IMR-90 (cell line): ENCODE data around the gene ARL4A. TPM values are rescaled to one million over a fixed set of nuclear protein-coding genes. Genes with fewer than 3 reads are reported as not detected.
A peak's percentile ranks its signal among the peaks of the same experiment; 100 is the strongest.

Source experiments
- ATAC-seq: fragments of 200-7000 bp; cut with Tn5 transposase; 2 replicates; pipeline ENCODE4 v1.9.1; 2020; ENCODE audit warnings: low read depth, mild to moderate bottlenecking, moderate library complexity
- BruUV-seq: library from RNA; stranded (reverse); fragments of 400-500 nt; replicated peaks from 2 replicates; lab custom pipeline; 2021; lab: Mats Ljungman, UMichigan
- CTCF ChIA-PET: fragments of 300-600 bp; formaldehyde crosslinking; extraction: SDS; loops from one replicate; lab custom pipeline; 2021; ENCODE audit warnings: antibody characterized with exemption; lab: Yijun Ruan, JAX
- POLR2A ChIA-PET: fragments of 300-600 bp; sonication (Branson Sonifier 250); formaldehyde crosslinking; loops from one replicate; lab custom pipeline; 2022; ENCODE audit warnings: antibody characterized with exemption; ENCODE audit not compliant: unreplicated experiment; lab: Charles Lee
- DNase-seq: peaks from one replicate; pipeline ENCODE4 v3.0.0; 2013
- H2AFZ ChIP-seq: replicated peaks from 2 replicates; pipeline ENCODE3; 2013; ENCODE audit warnings: low read length, mild to moderate bottlenecking; ENCODE audit not compliant: poor library complexity
- H2AK5ac ChIP-seq: 2 replicates; pipeline ENCODE4 v1.6.1; 2013; ENCODE audit warnings: low read depth, low read length, inconsistent platforms
- H2AK9ac ChIP-seq: replicated peaks from 2 replicates; pipeline ENCODE3; 2013; ENCODE audit warnings: mild to moderate bottlenecking, low read depth, low read length, moderate library complexity; ENCODE audit not compliant: poor library complexity
- H2BK120ac ChIP-seq: 2 replicates; pipeline ENCODE4 v1.6.1; 2013; ENCODE audit warnings: low read depth, low read length, inconsistent platforms
- H2BK15ac ChIP-seq: 3 replicates; pipeline ENCODE4 v1.6.1; 2013; ENCODE audit warnings: low read depth, low read length, inconsistent platforms
- H2BK20ac ChIP-seq: 2 replicates; pipeline ENCODE4 v1.6.1; 2013; ENCODE audit warnings: low read depth, mild to moderate bottlenecking, inconsistent platforms, low read length, moderate library complexity
- H2BK5ac ChIP-seq: 2 replicates; pipeline ENCODE4 v1.6.1; 2013; ENCODE audit warnings: mild to moderate bottlenecking, low read depth, low read length, inconsistent platforms; ENCODE audit not compliant: poor library complexity, severe bottlenecking
- H3K14ac ChIP-seq: replicated peaks from 2 replicates; pipeline ENCODE4 v1.6.1; 2013; ENCODE audit warnings: low read depth, low read length, inconsistent platforms
- H3K18ac ChIP-seq: 2 replicates; pipeline ENCODE4 v1.6.1; 2013; ENCODE audit warnings: low read depth, low read length, control low read depth
- H3K23ac ChIP-seq: 2 replicates; pipeline ENCODE4 v1.6.1; 2013; ENCODE audit warnings: low read depth, low read length, inconsistent platforms
- H3K27ac ChIP-seq: 2 replicates; pipeline ENCODE4 v1.5.1; 2013; ENCODE audit warnings: mild to moderate bottlenecking, control low read depth, low read length; ENCODE audit not compliant: insufficient read depth
- H3K27me3 ChIP-seq: 2 replicates; pipeline ENCODE4 v1.6.1; 2013; ENCODE audit warnings: low read length; ENCODE audit not compliant: control insufficient read depth, insufficient read depth
- H3K36me3 ChIP-seq: 2 replicates; pipeline ENCODE4 v1.6.1; 2013; ENCODE audit warnings: low read length, mixed read lengths; ENCODE audit not compliant: control insufficient read depth, insufficient read depth
- H3K4ac ChIP-seq: 2 replicates; pipeline ENCODE4 v1.6.1; 2013; ENCODE audit warnings: low read depth, low read length, inconsistent platforms
- H3K4me1 ChIP-seq: 2 replicates; pipeline ENCODE4 v1.6.1; 2013; ENCODE audit warnings: low read length, mixed read lengths; ENCODE audit not compliant: control insufficient read depth, insufficient read depth
- H3K4me2 ChIP-seq: 2 replicates; pipeline ENCODE4 v1.6.1; 2013; ENCODE audit warnings: low read depth, mild to moderate bottlenecking, control low read depth, low read length, moderate library complexity
- H3K4me3 ChIP-seq: 2 replicates; pipeline ENCODE4 v1.5.1; 2013; ENCODE audit warnings: low read depth, mild to moderate bottlenecking, control low read depth, low read length, moderate library complexity; ENCODE audit not compliant: insufficient read depth
- H3K56ac ChIP-seq: 2 replicates; pipeline ENCODE4 v1.6.1; 2013; ENCODE audit warnings: low read length, inconsistent platforms; ENCODE audit not compliant: insufficient read depth; ENCODE audit errors: extremely low read depth
- H3K79me1 ChIP-seq, 2 experiments: 2 replicates each; pipeline ENCODE4 v1.6.1; 2013; ENCODE audit warnings: low read length in 2 of 2, inconsistent platforms in 1 of 2, low read depth in 1 of 2
- H3K9ac ChIP-seq: 2 replicates; pipeline ENCODE4 v1.6.1; 2013; ENCODE audit warnings: low read depth, low read length, control low read depth
- H3K9me1 ChIP-seq: 2 replicates; pipeline ENCODE4 v1.6.1; 2013; ENCODE audit warnings: low read length, inconsistent platforms; ENCODE audit not compliant: insufficient read depth
- H3K9me3 ChIP-seq: 2 replicates; pipeline ENCODE4 v1.6.1; 2013; ENCODE audit warnings: low read length; ENCODE audit not compliant: control insufficient read depth, insufficient read depth
- H4K20me1 ChIP-seq: 2 replicates; pipeline ENCODE4 v1.6.1; 2013; ENCODE audit warnings: low read length, inconsistent platforms; ENCODE audit not compliant: insufficient read depth
- H4K5ac ChIP-seq: 2 replicates; pipeline ENCODE4 v1.6.1; 2013; ENCODE audit warnings: mild to moderate bottlenecking, low read depth, low read length, control low read depth
- H4K8ac ChIP-seq, 2 experiments: 2 replicates each; pipeline ENCODE4 v1.6.1; 2013; ENCODE audit warnings: low read depth in 2 of 2, low read length in 2 of 2, control low read depth in 1 of 2, inconsistent platforms in 1 of 2
- H4K91ac ChIP-seq: 2 replicates; pipeline ENCODE4 v1.6.1; 2013; ENCODE audit warnings: low read depth, low read length, inconsistent platforms; ENCODE audit not compliant: insufficient read depth
- CEBPB ChIP-seq: IDR thresholded peaks from 2 replicates; pipeline ENCODE4 v1.6.1; 2012; ENCODE audit warnings: low read depth, low read length, improper control_type of control experiment
- CHD1 ChIP-seq: IDR thresholded peaks from 2 replicates; pipeline ENCODE4 v1.6.1; 2012; ENCODE audit warnings: low read depth, low read length, improper control_type of control experiment
- CTCF ChIP-seq: conservative IDR thresholded peaks from 2 replicates; pipeline ENCODE4 v1.5.1; 2012; ENCODE audit warnings: mild to moderate bottlenecking, low read depth, low read length, improper control_type of control experiment
- ELK1 ChIP-seq: fragments of 150-350 bp; IDR thresholded peaks from 2 replicates; pipeline ENCODE4 v1.6.1; 2016; ENCODE audit warnings: low read depth, mild to moderate bottlenecking, low read length, moderate library complexity, borderline replicate concordance
- FOS ChIP-seq: fragments of 150-350 bp; IDR thresholded peaks from 2 replicates; pipeline ENCODE4 v1.6.1; 2016; ENCODE audit warnings: low read depth, low read length
- MAFK ChIP-seq: IDR thresholded peaks from 2 replicates; pipeline ENCODE4 v1.6.1; 2012; ENCODE audit warnings: low read depth, low read length, improper control_type of control experiment
- MXI1 ChIP-seq: IDR thresholded peaks from 2 replicates; pipeline ENCODE4 v1.6.1; 2012; ENCODE audit warnings: low read depth, mild to moderate bottlenecking, low read length, moderate library complexity, borderline replicate concordance
- NFE2L2 ChIP-seq: fragments of 150-350 bp; IDR thresholded peaks from 2 replicates; pipeline ENCODE4 v1.6.1; 2016; ENCODE audit warnings: low read depth, mild to moderate bottlenecking, low read length
- POLR2A ChIP-seq: IDR thresholded peaks from 2 replicates; pipeline ENCODE4 v1.6.1; 2012; ENCODE audit warnings: mild to moderate bottlenecking, low read depth, low read length
- RAD21 ChIP-seq: IDR thresholded peaks from 2 replicates; pipeline ENCODE4 v1.6.1; 2012; ENCODE audit warnings: low read length, improper control_type of control experiment
- RCOR1 ChIP-seq: IDR thresholded peaks from 2 replicates; pipeline ENCODE4 v1.6.1; 2012; ENCODE audit warnings: mild to moderate bottlenecking, low read length, improper control_type of control experiment; ENCODE audit not compliant: insufficient replicate concordance
- RFX5 ChIP-seq: IDR thresholded peaks from 2 replicates; pipeline ENCODE4 v1.8.0; 2012; ENCODE audit warnings: low read depth, mild to moderate bottlenecking, low read length, moderate library complexity
- SMC3 ChIP-seq: fragments of 150-350 bp; IDR thresholded peaks from 2 replicates; pipeline ENCODE4 v1.6.1; 2016; ENCODE audit warnings: low read depth, mild to moderate bottlenecking, antibody characterized with exemption, low read length, moderate library complexity
- WGBS, 2 experiments: methylation state at CpG; one replicate each; pipeline versions ENCODE4 v1.1.5 to v1.1.7; 2013; ENCODE audit warnings: missing lambda C conversion rate in 2 of 2; ENCODE audit not compliant: insufficient read length in 1 of 2; ENCODE audit errors: extremely low coverage in 2 of 2; 5-methylcytosine and 5-hydroxymethylcytosine counted together
- dilution Hi-C: fragments of 300-500 bp; cut with HindIII; formaldehyde crosslinking; loops from one replicate; pipeline ENCODE4 v1.14.3; 2018; ENCODE audit warnings: low sequenced_read_pairs; ENCODE audit not compliant: unreplicated experiment
- in situ Hi-C: fragments of 300-500 bp; cut with MboI; formaldehyde crosslinking; loops from 3 replicates; pipeline ENCODE4 v1.14.3; 2019; ENCODE audit warnings: low sequenced_read_pairs, inconsistent platforms, mixed read lengths
- intact Hi-C: fragments of 100-400 bp; cut with micrococcal nuclease; formaldehyde crosslinking; loops from 2 replicates; pipeline ENCODE4 v1.10.0; 2022
- polyA plus RNA-seq, 3 experiments: library from polyadenylated mRNA; depleted of rRNA; stranded (reverse); fragments of >200 nt; gene quantifications; 2 replicates each; pipeline ENCODE4 v1.2.3, GENCODE V29; 2012; ENCODE audit warnings: low replicate concordance in 1 of 3
- total RNA-seq: library from RNA; depleted of rRNA; stranded (reverse); fragments of >200 nt; gene quantifications from 2 replicates; pipeline ENCODE4 v1.2.3, GENCODE V29; 2012
- TF ChIP-seq, protein P1 (sequence below): fragments of 150-350 bp; IDR thresholded peaks from 2 replicates; pipeline ENCODE4 v1.6.1; 2017; ENCODE audit warnings: mild to moderate bottlenecking, antibody characterized with exemption, low read length, low read depth

ARL4A gene
- total and polyA plus RNA-seq, 2 of the 4 experiments (the other 2 are of a cell fraction): 13.7 to 22.4 TPM

GRCh38 chr7:12643001-12643643 lies 44.3 kb upstream of the ARL4A start:
- BruUV-seq: no TSS peak
- Histone ChIP-seq H3K56ac (no peak overlapping the region), H3K4ac (peak overlapping the region; percentile 48), H2AK9ac (no peak overlapping the region), H4K8ac (peak overlapping the region in 1 of 2 experiments; percentile 60; a peak in 1 of 4 replicates), H3K4me2 (peak overlapping the region; percentile 6; the same call in 1 of the 2 replicates), H3K4me3 (no peak overlapping the region), H3K36me3 (no peaks in the 10 kb centered on the region), H3K18ac (peak overlapping the region; percentile 34; the same call in 1 of the 2 replicates), H2BK15ac (peak overlapping the region; percentile 76; the same call in 1 of the 3 replicates), H2AK5ac (no peak overlapping the region; the same call in 1 of the 2 replicates), H2BK120ac (peak overlapping the region; percentile 44), H4K91ac (peak overlapping the region; percentile 16), H3K23ac (0 out of 2 replicates have a peak overlapping the region, but pooled peaks have one; percentile 0), H2BK20ac (peak overlapping the region; percentile 27), H3K9me1 (peaks cover 4% of the 10 kb centered on the region; the same call in 1 of the 2 replicates), H3K27me3 (no peaks in the 10 kb centered on the region), H3K27ac (no peak overlapping the region), H2AFZ (peak overlapping the region; percentile 19), H2BK5ac (peak overlapping the region; percentile 16), H3K14ac (peak overlapping the region; percentile 14), H3K79me1 (no peaks in the 10 kb centered on the region), H4K5ac (peak overlapping the region; percentile 75), H3K9ac (no peak overlapping the region), H3K4me1 (peaks cover 5% of the 10 kb centered on the region), H3K9me3 (peaks cover 3% of the 10 kb centered on the region; the same call in 1 of the 2 replicates), H4K20me1 (no peaks in the 10 kb centered on the region)
- intact Hi-C loops (no loop called here), in situ Hi-C loops (loop anchor here (5.0 kb wide), 1 partner anchor 619 kb away; no protein-coding TSS in a partner anchor), dilution Hi-C loops (no loop called here)
- ChIA-PET CTCF (interaction anchor here (0.8 kb wide), 1 partner anchor 474 kb away, joined by 4 read pairs; no protein-coding TSS in a partner anchor), POLR2A (interaction anchor here (1.3 kb wide), 1 partner anchor 44 kb away, joined by 3 read pairs; the partner anchor contains the start of gene ARL4A)
- 100% methylated on average over 1 of the region's 3 CpGs; no CpG with 5 or more reads in 1 of the 2 experiments for WGBS, 2 experiments
- ATAC-seq (peak; percentile 45; the same call in 1 of the 2 replicates), DNase-seq (peak; percentile 49)
- TF ChIP-seq RAD21 (no peak), RCOR1 (no peak), POLR2A (no peak), RFX5 (no peak), MXI1 (no peak), NFE2L2 (no peak), MAFK (no peak), CEBPB (no peak), ELK1 (no peak), SMC3 (no peak), CTCF (no peak), CHD1 (no peak), FOS (no peak)
- TF ChIP-seq, protein P1, sequence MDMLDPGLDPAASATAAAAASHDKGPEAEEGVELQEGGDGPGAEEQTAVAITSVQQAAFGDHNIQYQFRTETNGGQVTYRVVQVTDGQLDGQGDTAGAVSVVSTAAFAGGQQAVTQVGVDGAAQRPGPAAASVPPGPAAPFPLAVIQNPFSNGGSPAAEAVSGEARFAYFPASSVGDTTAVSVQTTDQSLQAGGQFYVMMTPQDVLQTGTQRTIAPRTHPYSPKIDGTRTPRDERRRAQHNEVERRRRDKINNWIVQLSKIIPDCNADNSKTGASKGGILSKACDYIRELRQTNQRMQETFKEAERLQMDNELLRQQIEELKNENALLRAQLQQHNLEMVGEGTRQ: no peak
